OCI-LY7 (cell line): Measurements from ENCODE around the gene RSU1. TPM values are rescaled to one million over a fixed set of nuclear protein-coding genes. Genes with fewer than 3 reads are reported as not detected.

ENCODE experiments used
- BruUV-seq: library from RNA; stranded (reverse); fragments of 400-500 nt; replicated peaks from 2 replicates; lab custom pipeline; 2021; lab: Mats Ljungman, UMichigan
- CTCF ChIA-PET: fragments of 300-600 bp; sonication (Branson Sonifier 250); formaldehyde crosslinking; loops from one replicate; lab custom pipeline; 2022; ENCODE audit warnings: antibody characterized with exemption; ENCODE audit not compliant: unreplicated experiment; lab: Charles Lee
- POLR2A ChIA-PET: fragments of 300-600 bp; sonication (Branson Sonifier 250); formaldehyde crosslinking; loops from one replicate; lab custom pipeline; 2022; ENCODE audit warnings: antibody characterized with exemption; lab: Charles Lee
- DNase-seq: peaks from one replicate; pipeline ENCODE4 v3.0.0-alpha.2; 2015; ENCODE audit warnings: low spot score
- H2AFZ ChIP-seq: fragments of 200-600 bp; sonication (generic), shearing (Covaris generic); 2 replicates; pipeline ENCODE4 v1.6.1; 2014; ENCODE audit warnings: mild to moderate bottlenecking, antibody characterized with exemption, low read length, moderate library complexity
- H3K27ac ChIP-seq: fragments of 200-600 bp; sonication (generic); 2 replicates; pipeline ENCODE4 v1.5.1; 2014; ENCODE audit warnings: mixed run types, low read depth, mild to moderate bottlenecking, moderate library complexity, low read length, inconsistent platforms; ENCODE audit not compliant: poor library complexity, severe bottlenecking
- H3K36me3 ChIP-seq: fragments of 200-600 bp; sonication (generic); 2 replicates; pipeline ENCODE4 v1.6.1; 2014; ENCODE audit warnings: mild to moderate bottlenecking, antibody characterized with exemption, low read length, moderate library complexity, mixed read lengths; ENCODE audit not compliant: insufficient read depth
- H3K4me1 ChIP-seq: fragments of 200-600 bp; sonication (generic); 2 replicates; pipeline ENCODE4 v1.5.1; 2014; ENCODE audit warnings: mild to moderate bottlenecking, low read length; ENCODE audit not compliant: insufficient read depth, poor library complexity, severe bottlenecking
- H3K4me2 ChIP-seq: fragments of 200-600 bp; sonication (generic); 2 replicates; pipeline ENCODE4 v1.6.1; 2014; ENCODE audit warnings: mild to moderate bottlenecking, low read length
- H3K4me3 ChIP-seq: fragments of 200-600 bp; sonication (generic); 2 replicates; pipeline ENCODE4 v1.5.1; 2014; ENCODE audit warnings: mild to moderate bottlenecking, low read depth, low read length; ENCODE audit not compliant: poor library complexity, severe bottlenecking
- H3K79me2 ChIP-seq: fragments of 200-600 bp; sonication (generic); 2 replicates; pipeline ENCODE4 v1.6.1; 2016; ENCODE audit warnings: low read depth, mild to moderate bottlenecking, low read length, moderate library complexity, mixed read lengths; ENCODE audit not compliant: insufficient read depth
- H3K9me2 ChIP-seq: fragments of 200-600 bp; sonication (generic); 2 replicates; pipeline ENCODE4 v1.6.1; 2016; ENCODE audit warnings: mild to moderate bottlenecking, low read length, mixed read lengths; ENCODE audit not compliant: insufficient read depth
- H3K9me3 ChIP-seq: fragments of 200-600 bp; sonication (generic); 2 replicates; pipeline ENCODE4 v1.6.1; 2014; ENCODE audit warnings: mild to moderate bottlenecking, mixed run types, low read length, mixed read lengths
- H4K20me1 ChIP-seq: fragments of 200-600 bp; sonication (generic); 2 replicates; pipeline ENCODE4 v1.6.1; 2014; ENCODE audit warnings: mild to moderate bottlenecking, antibody characterized with exemption, low read length, moderate library complexity, mixed read lengths; ENCODE audit not compliant: insufficient read depth
- EZH2phosphoT487 ChIP-seq: fragments of 200-600 bp; sonication (generic); IDR thresholded peaks from 2 replicates; pipeline ENCODE4 v1.6.1; 2018; ENCODE audit warnings: low read depth, borderline replicate concordance, mild to moderate bottlenecking, mixed run types, antibody characterized with exemption, low read length, moderate library complexity, mixed read lengths
- intact Hi-C: fragments of 100-400 bp; cut with micrococcal nuclease; formaldehyde crosslinking; loops from one replicate; pipeline ENCODE4 v1.10.0; 2022; ENCODE audit not compliant: unreplicated experiment
- total RNA-seq, 2 experiments: library from RNA; depleted of rRNA in 1 of 2; stranded (reverse); fragments of >200 nt in 1 of 2; shearing (Covaris generic) in 1 of 2; gene quantifications; 2 replicates each; pipeline ENCODE4 v1.2.3, GENCODE V29; 2014 to 2022
- TF ChIP-seq, protein P1 (sequence below): fragments of 200-600 bp; sonication (generic); conservative IDR thresholded peaks from 2 replicates; pipeline ENCODE4 v1.5.1; 2014; ENCODE audit warnings: mild to moderate bottlenecking, antibody characterized with exemption, low read length, moderate library complexity, mixed read lengths

RSU1 gene
- total RNA-seq, 2 experiments from 2014 or later: 25.3 to 31.1 TPM

DNA sequence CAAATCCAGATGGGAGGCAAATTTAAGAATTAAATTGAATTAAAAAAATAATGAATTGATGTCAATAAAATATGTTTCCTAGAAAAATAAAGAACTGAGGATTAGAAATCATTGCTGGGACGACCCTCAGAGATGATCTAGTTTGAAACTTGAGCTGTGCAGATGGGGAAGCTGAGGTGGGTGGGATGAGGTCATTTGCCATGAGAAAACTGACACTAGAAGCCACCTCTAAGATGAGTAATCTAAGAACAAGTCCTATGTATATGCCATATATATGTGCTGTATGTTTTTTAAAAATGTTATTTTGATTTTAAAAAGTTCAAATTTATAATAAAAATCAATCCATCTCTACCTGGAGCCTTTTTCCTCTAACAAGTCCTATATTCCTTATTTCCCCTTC, 135.7 kb downstream of the RSU1 start:
- POLR2A ChIA-PET: no interaction called here
- no peak overlapping the region for H3K4me2 ChIP-seq
- no peak overlapping the region for H3K27ac ChIP-seq
- no peaks in the 10 kb centered on the region for H3K79me2 ChIP-seq
- BruUV-seq: no TSS peak
- H3K9me2 ChIP-seq: no peaks in the 10 kb centered on the region
- no peaks in the 10 kb centered on the region for H3K4me1 ChIP-seq
- CTCF ChIA-PET: no interaction called here
- no peak for DNase-seq
- no peak overlapping the region for H2AFZ ChIP-seq
- no peak overlapping the region for H3K4me3 ChIP-seq
- H3K9me3 ChIP-seq: no peaks in the 10 kb centered on the region
- no peaks in the 10 kb centered on the region for H4K20me1 ChIP-seq
- intact Hi-C loops: no loop called here
- no peak for TF ChIP-seq EZH2phosphoT487
- TF ChIP-seq, protein P1, sequence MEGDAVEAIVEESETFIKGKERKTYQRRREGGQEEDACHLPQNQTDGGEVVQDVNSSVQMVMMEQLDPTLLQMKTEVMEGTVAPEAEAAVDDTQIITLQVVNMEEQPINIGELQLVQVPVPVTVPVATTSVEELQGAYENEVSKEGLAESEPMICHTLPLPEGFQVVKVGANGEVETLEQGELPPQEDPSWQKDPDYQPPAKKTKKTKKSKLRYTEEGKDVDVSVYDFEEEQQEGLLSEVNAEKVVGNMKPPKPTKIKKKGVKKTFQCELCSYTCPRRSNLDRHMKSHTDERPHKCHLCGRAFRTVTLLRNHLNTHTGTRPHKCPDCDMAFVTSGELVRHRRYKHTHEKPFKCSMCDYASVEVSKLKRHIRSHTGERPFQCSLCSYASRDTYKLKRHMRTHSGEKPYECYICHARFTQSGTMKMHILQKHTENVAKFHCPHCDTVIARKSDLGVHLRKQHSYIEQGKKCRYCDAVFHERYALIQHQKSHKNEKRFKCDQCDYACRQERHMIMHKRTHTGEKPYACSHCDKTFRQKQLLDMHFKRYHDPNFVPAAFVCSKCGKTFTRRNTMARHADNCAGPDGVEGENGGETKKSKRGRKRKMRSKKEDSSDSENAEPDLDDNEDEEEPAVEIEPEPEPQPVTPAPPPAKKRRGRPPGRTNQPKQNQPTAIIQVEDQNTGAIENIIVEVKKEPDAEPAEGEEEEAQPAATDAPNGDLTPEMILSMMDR: no peak
- no peaks in the 10 kb centered on the region for H3K36me3 ChIP-seq

DNA sequence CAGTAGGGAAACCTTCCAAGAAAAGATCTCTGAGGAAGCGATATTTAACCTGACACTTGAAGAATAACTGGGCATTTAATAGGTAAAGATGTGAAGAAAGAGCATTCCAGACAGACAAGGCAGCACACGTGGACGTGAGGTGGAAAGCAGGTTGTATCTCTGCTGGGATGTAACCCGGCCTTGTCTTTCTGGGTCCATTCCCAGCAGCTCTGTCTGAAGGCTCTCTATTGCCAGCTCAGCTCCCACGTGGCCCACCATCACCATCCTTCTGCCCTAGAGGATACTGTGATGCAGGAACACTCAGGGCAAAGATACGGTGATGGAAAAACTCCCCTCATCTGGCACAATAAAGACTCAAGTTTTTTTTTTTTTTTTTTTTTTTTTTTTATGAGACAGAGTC, 137.7 kb downstream of the RSU1 start:
- Histone ChIP-seq H3K4me2 (no peak overlapping the region), H4K20me1 (no peaks in the 10 kb centered on the region), H3K27ac (no peak overlapping the region), H3K79me2 (no peaks in the 10 kb centered on the region), H3K4me3 (no peak overlapping the region), H3K36me3 (no peaks in the 10 kb centered on the region), H3K9me3 (no peaks in the 10 kb centered on the region), H3K9me2 (no peaks in the 10 kb centered on the region), H3K4me1 (no peaks in the 10 kb centered on the region), H2AFZ (no peak overlapping the region)
- no TSS peak for BruUV-seq
- no peak for TF ChIP-seq EZH2phosphoT487
- TF ChIP-seq, protein P1: no peak
- ChIA-PET CTCF (no interaction called here), POLR2A (interaction anchor here (0.5 kb wide), 1 partner anchor 11 kb away, joined by 3 read pairs; no protein-coding TSS in a partner anchor)
- no peak for DNase-seq
- intact Hi-C loops: no loop called here

DNA sequence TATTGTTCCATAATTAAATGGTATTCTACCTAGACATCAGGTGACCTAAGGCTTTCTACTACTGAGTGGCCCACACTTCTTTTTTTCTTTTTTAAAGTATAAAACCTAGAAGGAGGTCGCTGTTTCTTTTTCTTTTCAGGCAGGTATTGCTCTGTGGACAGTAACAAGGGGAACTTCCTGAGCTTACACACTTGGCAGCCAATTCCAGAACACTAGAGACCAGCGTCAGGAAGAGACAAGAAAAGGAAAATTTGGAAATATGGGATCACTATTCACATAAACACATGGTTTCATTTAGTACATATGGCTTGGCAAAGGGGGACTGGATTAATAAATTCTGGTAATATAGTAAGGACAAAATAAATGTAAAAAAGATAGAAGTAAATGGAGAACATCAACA, 141.9 kb downstream of the RSU1 start:
- H3K9me2 ChIP-seq: no peaks in the 10 kb centered on the region
- intact Hi-C loops: no loop called here
- H3K79me2 ChIP-seq: no peaks in the 10 kb centered on the region
- H3K4me2 ChIP-seq: no peak overlapping the region
- POLR2A ChIA-PET: no interaction called here
- H3K27ac ChIP-seq: no peak overlapping the region
- CTCF ChIA-PET: no interaction called here
- no peaks in the 10 kb centered on the region for H3K9me3 ChIP-seq
- no peaks in the 10 kb centered on the region for H3K36me3 ChIP-seq
- H4K20me1 ChIP-seq: no peaks in the 10 kb centered on the region
- no TSS peak for BruUV-seq
- TF ChIP-seq, protein P1: no peak
- TF ChIP-seq EZH2phosphoT487: no peak
- no peaks in the 10 kb centered on the region for H3K4me1 ChIP-seq
- H3K4me3 ChIP-seq: no peak overlapping the region
- no peak overlapping the region for H2AFZ ChIP-seq
- DNase-seq: no peak
